GM23338 (cell line): ENCODE results near the gene HCAR1. TPM values are rescaled to one million over a fixed set of nuclear protein-coding genes. Genes with fewer than 3 reads are reported as not detected.

Source experiments
- ATAC-seq: fragments of 200-7000 bp; cut with Tn5 transposase; 3 replicates; pipeline ENCODE4 v1.9.1; 2020
- DNase-seq: peaks from one replicate; pipeline ENCODE4 v3.0.0-alpha.2; 2015; ENCODE audit warnings: low spot score
- H2AFZ ChIP-seq: fragments of 200-600 bp; sonication (generic); 2 replicates; pipeline ENCODE4 v1.8.0; 2016; ENCODE audit warnings: antibody characterized with exemption, mild to moderate bottlenecking, moderate library complexity
- H3F3A ChIP-seq: fragments of 200-600 bp; sonication (generic); replicated peaks from 2 replicates; pipeline ENCODE4 v1.8.0; 2017; ENCODE audit warnings: antibody characterized with exemption, mixed run types, low read depth
- H3K27ac ChIP-seq: fragments of 200-600 bp; sonication (generic); 2 replicates; pipeline ENCODE4 v1.6.1; 2016; ENCODE audit warnings: low read depth
- H3K27me3 ChIP-seq: fragments of 200-600 bp; sonication (generic); 2 replicates; pipeline ENCODE4 v1.8.0; 2016; ENCODE audit warnings: mild to moderate bottlenecking, mixed run types, moderate library complexity; ENCODE audit not compliant: insufficient read depth
- H3K36me3 ChIP-seq: fragments of 200-600 bp; sonication (generic); 2 replicates; pipeline ENCODE4 v1.8.0; 2016; ENCODE audit warnings: mild to moderate bottlenecking; ENCODE audit not compliant: insufficient read depth
- H3K4me1 ChIP-seq: fragments of 200-600 bp; sonication (generic); 2 replicates; pipeline ENCODE4 v1.8.0; 2016; ENCODE audit warnings: mild to moderate bottlenecking, moderate library complexity; ENCODE audit not compliant: insufficient read depth
- H3K4me2 ChIP-seq: fragments of 200-600 bp; sonication (generic); 2 replicates; pipeline ENCODE4 v1.7.1; 2017; ENCODE audit warnings: mixed run types
- H3K4me3 ChIP-seq: fragments of 200-600 bp; sonication (generic); 2 replicates; pipeline ENCODE4 v1.6.1; 2016; ENCODE audit warnings: mixed run types
- H3K79me2 ChIP-seq: fragments of 200-600 bp; sonication (generic); replicated peaks from 2 replicates; pipeline ENCODE4 v1.8.0; 2017; ENCODE audit warnings: mild to moderate bottlenecking; ENCODE audit not compliant: insufficient read depth
- H3K9me2 ChIP-seq: fragments of 200-600 bp; sonication (generic); 2 replicates; pipeline ENCODE4 v1.8.0; 2017; ENCODE audit not compliant: insufficient read depth
- H4K20me1 ChIP-seq: fragments of 200-600 bp; sonication (generic); replicated peaks from 2 replicates; pipeline ENCODE4 v1.8.0; 2017; ENCODE audit warnings: mild to moderate bottlenecking; ENCODE audit not compliant: insufficient read depth
- H3K27ac Mint-ChIP-seq: 2 replicates; pipeline ENCODE4 v1.8.0; 2020; ENCODE audit warnings: inconsistent platforms, mild to moderate bottlenecking, moderate library complexity, mixed read lengths
- H3K27me3 Mint-ChIP-seq: 3 replicates; pipeline ENCODE4 v1.8.0; 2022; ENCODE audit warnings: low read depth, mild to moderate bottlenecking, moderate library complexity, mixed read lengths, inconsistent platforms; ENCODE audit not compliant: insufficient read depth, poor library complexity
- H3K36me3 Mint-ChIP-seq: 3 replicates; pipeline ENCODE4 v1.8.0; 2021; ENCODE audit warnings: low read depth, mild to moderate bottlenecking, inconsistent platforms, moderate library complexity, mixed read lengths
- H3K4me1 Mint-ChIP-seq: 3 replicates; pipeline ENCODE4 v1.8.0; 2020; ENCODE audit warnings: mild to moderate bottlenecking, inconsistent platforms, mixed read lengths
- H3K4me3 Mint-ChIP-seq: 3 replicates; pipeline ENCODE4 v1.8.0; 2021; ENCODE audit warnings: moderate library complexity, mild to moderate bottlenecking, inconsistent platforms, mixed read lengths
- H3K9me3 Mint-ChIP-seq: 3 replicates; pipeline ENCODE4 v1.8.0; 2020; ENCODE audit warnings: moderate library complexity, mild to moderate bottlenecking, inconsistent platforms, mixed read lengths
- CREB1 ChIP-seq: fragments of 250-450 bp; sonication (Bioruptor Pico); IDR thresholded peaks from 2 replicates; pipeline ENCODE4 v1.5.0; 2020; ENCODE audit warnings: low read depth, mild to moderate bottlenecking, moderate library complexity
- CTCF ChIP-seq, 2 experiments: fragments of 200-600 bp in 1 of 2; sonication (generic) in 1 of 2; conservative IDR thresholded peaks; 2 replicates each; pipeline versions ENCODE4 v1.5.1 to v1.6.1; 2016 to 2017; ENCODE audit warnings: antibody characterized with exemption in 2 of 2, low read depth in 2 of 2, mild to moderate bottlenecking in 2 of 2, moderate library complexity in 1 of 2
- ETS1 ChIP-seq: IDR thresholded peaks from 2 replicates; pipeline ENCODE4 v1.6.1; 2016; ENCODE audit warnings: antibody characterized with exemption
- EZH2 ChIP-seq: fragments of 200-600 bp; sonication (generic); IDR thresholded peaks from one replicate; pipeline ENCODE4 v1.8.0; 2017; ENCODE audit warnings: antibody characterized with exemption, mild to moderate bottlenecking, low read depth; ENCODE audit not compliant: unreplicated experiment
- EZH2phosphoT487 ChIP-seq: fragments of 200-600 bp; sonication (generic); IDR thresholded peaks from one replicate; pipeline ENCODE4 v1.8.1; 2018; ENCODE audit warnings: antibody characterized with exemption; ENCODE audit not compliant: unreplicated experiment
- JUNB ChIP-seq: IDR thresholded peaks from one replicate; pipeline ENCODE4 v1.6.1; 2016; ENCODE audit warnings: antibody characterized with exemption; ENCODE audit not compliant: unreplicated experiment
- NANOG ChIP-seq: IDR thresholded peaks from 2 replicates; pipeline ENCODE4 v1.6.1; 2016; ENCODE audit warnings: antibody characterized with exemption, borderline replicate concordance
- POLR2AphosphoS5 ChIP-seq: IDR thresholded peaks from 2 replicates; pipeline ENCODE4 v1.6.1; 2016; ENCODE audit warnings: antibody characterized with exemption, low read depth
- REST ChIP-seq: IDR thresholded peaks from one replicate; pipeline ENCODE4 v1.6.1; 2018; ENCODE audit warnings: antibody characterized with exemption; ENCODE audit not compliant: unreplicated experiment
- STAT1 ChIP-seq: IDR thresholded peaks from one replicate; pipeline ENCODE4 v1.6.1; 2016; ENCODE audit warnings: antibody characterized with exemption; ENCODE audit not compliant: unreplicated experiment
- ZNF114 ChIP-seq: fragments of 250-450 bp; sonication (Bioruptor Pico); IDR thresholded peaks from 2 replicates; pipeline ENCODE4 v1.5.0; 2020; ENCODE audit warnings: mild to moderate bottlenecking, moderate library complexity
- ZNF331 ChIP-seq: fragments of 250-450 bp; sonication (Bioruptor Pico); IDR thresholded peaks from 2 replicates; pipeline ENCODE4 v1.5.0; 2020; ENCODE audit warnings: low read depth, mild to moderate bottlenecking, moderate library complexity
- polyA plus RNA-seq: library from polyadenylated mRNA; unstranded; fragments of >200 nt; fragmentation: Nextera tagmentation; extraction: Ambion mirVana; gene quantifications from 2 replicates; pipeline ENCODE4 v1.2.1, GENCODE V29; 2016
- total RNA-seq: library from RNA; depleted of rRNA; stranded (reverse); fragments of >200 nt; shearing (Covaris generic); gene quantifications from 2 replicates; pipeline ENCODE4 v1.2.3, GENCODE V29; 2014
- TF ChIP-seq, protein P1 (sequence below): fragments of 250-450 bp; sonication (Bioruptor Pico); IDR thresholded peaks from 2 replicates; pipeline ENCODE4 v1.5.0; 2020; ENCODE audit warnings: mild to moderate bottlenecking, moderate library complexity

HCAR1 gene
- total and polyA plus RNA-seq, 2 experiments from 2014 or later = 0.17 TPM; not detected in 1

DNA sequence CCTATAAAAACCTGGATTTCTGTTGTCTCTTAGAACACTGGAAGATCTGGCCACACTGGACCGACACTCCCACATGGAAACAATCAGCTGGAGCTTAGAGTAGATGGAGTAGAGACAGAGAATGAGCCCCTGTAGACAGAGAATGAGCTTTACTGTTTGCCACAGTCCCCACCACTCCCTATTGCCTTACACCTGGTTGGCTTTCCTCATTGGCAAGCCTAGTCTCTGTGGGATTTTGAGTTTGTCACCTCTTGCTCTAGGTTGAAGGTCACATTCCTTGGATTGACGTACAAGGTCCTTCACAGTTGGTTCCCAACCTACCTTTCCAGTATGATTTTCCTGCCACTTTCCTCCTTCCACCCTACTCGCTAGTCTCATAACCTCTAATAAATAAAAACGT lies 2.0 kb upstream of the HCAR1 start:
- DNase-seq (no peak), ATAC-seq (no peak)
- peaks cover 2% of the 10 kb centered on the region; the same call in 2 of the 3 replicates for H3K9me3 Mint-ChIP-seq
- Histone ChIP-seq H3K4me3 (no peak overlapping the region), H2AFZ (no peak overlapping the region), H3K27me3 (no peaks in the 10 kb centered on the region), H3K9me2 (no peaks in the 10 kb centered on the region), H3K4me2 (no peak overlapping the region), H4K20me1 (no peaks in the 10 kb centered on the region), H3K27ac (no peak overlapping the region), H3F3A (no peaks in the 10 kb centered on the region), H3K36me3 (no peaks in the 10 kb centered on the region), H3K79me2 (no peaks in the 10 kb centered on the region), H3K4me1 (no peaks in the 10 kb centered on the region)
- no peaks in the 10 kb centered on the region for H3K36me3 Mint-ChIP-seq
- H3K4me3 Mint-ChIP-seq = no peak overlapping the region
- no peak for TF ChIP-seq REST
- TF ChIP-seq, protein P1, sequence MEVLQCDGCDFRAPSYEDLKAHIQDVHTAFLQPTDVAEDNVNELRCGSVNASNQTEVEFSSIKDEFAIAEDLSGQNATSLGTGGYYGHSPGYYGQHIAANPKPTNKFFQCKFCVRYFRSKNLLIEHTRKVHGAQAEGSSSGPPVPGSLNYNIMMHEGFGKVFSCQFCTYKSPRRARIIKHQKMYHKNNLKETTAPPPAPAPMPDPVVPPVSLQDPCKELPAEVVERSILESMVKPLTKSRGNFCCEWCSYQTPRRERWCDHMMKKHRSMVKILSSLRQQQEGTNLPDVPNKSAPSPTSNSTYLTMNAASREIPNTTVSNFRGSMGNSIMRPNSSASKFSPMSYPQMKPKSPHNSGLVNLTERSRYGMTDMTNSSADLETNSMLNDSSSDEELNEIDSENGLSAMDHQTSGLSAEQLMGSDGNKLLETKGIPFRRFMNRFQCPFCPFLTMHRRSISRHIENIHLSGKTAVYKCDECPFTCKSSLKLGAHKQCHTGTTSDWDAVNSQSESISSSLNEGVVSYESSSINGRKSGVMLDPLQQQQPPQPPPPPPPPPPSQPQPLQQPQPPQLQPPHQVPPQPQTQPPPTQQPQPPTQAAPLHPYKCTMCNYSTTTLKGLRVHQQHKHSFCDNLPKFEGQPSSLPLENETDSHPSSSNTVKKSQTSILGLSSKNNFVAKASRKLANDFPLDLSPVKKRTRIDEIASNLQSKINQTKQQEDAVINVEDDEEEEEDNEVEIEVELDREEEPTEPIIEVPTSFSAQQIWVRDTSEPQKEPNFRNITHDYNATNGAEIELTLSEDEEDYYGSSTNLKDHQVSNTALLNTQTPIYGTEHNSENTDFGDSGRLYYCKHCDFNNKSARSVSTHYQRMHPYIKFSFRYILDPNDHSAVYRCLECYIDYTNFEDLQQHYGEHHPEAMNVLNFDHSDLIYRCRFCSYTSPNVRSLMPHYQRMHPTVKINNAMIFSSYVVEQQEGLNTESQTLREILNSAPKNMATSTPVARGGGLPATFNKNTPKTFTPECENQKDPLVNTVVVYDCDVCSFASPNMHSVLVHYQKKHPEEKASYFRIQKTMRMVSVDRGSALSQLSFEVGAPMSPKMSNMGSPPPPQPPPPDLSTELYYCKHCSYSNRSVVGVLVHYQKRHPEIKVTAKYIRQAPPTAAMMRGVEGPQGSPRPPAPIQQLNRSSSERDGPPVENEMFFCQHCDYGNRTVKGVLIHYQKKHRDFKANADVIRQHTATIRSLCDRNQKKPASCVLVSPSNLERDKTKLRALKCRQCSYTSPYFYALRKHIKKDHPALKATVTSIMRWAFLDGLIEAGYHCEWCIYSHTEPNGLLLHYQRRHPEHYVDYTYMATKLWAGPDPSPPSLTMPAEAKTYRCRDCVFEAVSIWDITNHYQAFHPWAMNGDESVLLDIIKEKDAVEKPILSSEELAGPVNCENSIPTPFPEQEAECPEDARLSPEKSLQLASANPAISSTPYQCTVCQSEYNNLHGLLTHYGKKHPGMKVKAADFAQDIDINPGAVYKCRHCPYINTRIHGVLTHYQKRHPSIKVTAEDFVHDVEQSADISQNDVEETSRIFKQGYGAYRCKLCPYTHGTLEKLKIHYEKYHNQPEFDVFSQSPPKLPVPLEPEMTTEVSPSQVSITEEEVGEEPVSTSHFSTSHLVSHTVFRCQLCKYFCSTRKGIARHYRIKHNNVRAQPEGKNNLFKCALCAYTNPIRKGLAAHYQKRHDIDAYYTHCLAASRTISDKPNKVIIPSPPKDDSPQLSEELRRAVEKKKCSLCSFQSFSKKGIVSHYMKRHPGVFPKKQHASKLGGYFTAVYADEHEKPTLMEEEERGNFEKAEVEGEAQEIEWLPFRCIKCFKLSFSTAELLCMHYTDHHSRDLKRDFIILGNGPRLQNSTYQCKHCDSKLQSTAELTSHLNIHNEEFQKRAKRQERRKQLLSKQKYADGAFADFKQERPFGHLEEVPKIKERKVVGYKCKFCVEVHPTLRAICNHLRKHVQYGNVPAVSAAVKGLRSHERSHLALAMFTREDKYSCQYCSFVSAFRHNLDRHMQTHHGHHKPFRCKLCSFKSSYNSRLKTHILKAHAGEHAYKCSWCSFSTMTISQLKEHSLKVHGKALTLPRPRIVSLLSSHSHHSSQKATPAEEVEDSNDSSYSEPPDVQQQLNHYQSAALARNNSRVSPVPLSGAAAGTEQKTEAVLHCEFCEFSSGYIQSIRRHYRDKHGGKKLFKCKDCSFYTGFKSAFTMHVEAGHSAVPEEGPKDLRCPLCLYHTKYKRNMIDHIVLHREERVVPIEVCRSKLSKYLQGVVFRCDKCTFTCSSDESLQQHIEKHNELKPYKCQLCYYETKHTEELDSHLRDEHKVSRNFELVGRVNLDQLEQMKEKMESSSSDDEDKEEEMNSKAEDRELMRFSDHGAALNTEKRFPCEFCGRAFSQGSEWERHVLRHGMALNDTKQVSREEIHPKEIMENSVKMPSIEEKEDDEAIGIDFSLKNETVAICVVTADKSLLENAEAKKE (CRISPR knock-in tag) = no peak
- no peak for TF ChIP-seq JUNB
- TF ChIP-seq CTCF (conservative IDR thresholded peaks at IDR 0.05; ENCODE audit: low read depth in 2 of 2) = no peak
- TF ChIP-seq POLR2AphosphoS5 = no peak
- TF ChIP-seq EZH2 = no peak
- TF ChIP-seq CREB1 (CRISPR knock-in tag) = no peak
- no peak for TF ChIP-seq ETS1
- TF ChIP-seq ZNF114 (CRISPR knock-in tag) = no peak
- TF ChIP-seq STAT1 = no peak
- no peak for TF ChIP-seq EZH2phosphoT487
- no peak for TF ChIP-seq NANOG
- TF ChIP-seq ZNF331 (CRISPR knock-in tag) = no peak
- no peak overlapping the region for H3K27ac Mint-ChIP-seq
- H3K4me1 Mint-ChIP-seq = peaks cover 7% of the 10 kb centered on the region; the same call in 2 of the 3 replicates
- peaks cover 6% of the 10 kb centered on the region for H3K27me3 Mint-ChIP-seq
